ENCODE results near the gene C19orf47.

Gene C19orf47

DNA sequence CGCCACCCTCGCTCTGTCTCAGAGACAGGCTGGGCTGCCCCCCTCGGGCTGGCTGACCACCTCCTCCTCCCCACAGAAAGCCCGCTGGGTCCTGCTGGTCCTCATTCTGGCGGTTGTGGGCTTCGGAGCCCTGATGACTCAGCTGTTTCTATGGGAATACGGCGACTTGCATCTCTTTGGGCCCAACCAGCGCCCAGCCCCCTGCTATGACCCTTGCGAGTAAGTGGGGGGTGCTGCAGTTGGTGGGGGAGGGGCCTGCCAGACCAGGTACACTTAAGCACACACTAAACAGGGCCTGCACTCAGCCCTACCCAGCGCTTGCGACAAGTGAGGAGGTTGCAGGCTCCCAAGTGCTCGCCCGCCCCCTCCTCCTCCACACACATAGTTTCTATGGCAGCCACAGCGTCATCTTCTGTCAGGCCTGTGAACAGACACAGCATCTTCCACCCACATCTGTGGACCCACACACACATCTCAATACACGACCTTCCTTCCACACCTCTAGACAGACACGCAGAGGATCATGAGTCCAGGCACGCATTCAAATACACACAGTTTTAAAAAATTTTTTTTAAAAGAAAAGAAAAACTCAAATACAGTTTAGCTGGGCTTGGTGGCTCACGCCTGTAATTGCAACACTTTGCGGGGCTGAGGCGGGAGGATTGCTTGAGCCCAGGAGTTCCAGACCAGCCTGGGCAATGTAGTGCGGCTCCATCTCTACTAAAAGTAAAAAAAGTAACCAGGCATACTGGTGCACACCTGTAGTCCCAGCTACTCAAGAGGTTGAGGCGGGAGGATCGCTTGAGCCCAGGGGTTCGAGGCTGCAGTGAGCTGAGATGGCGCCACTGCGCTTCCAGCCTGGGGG is 18.7 kb upstream of the C19orf47 start:
- TF ChIP-seq, protein P1, sequence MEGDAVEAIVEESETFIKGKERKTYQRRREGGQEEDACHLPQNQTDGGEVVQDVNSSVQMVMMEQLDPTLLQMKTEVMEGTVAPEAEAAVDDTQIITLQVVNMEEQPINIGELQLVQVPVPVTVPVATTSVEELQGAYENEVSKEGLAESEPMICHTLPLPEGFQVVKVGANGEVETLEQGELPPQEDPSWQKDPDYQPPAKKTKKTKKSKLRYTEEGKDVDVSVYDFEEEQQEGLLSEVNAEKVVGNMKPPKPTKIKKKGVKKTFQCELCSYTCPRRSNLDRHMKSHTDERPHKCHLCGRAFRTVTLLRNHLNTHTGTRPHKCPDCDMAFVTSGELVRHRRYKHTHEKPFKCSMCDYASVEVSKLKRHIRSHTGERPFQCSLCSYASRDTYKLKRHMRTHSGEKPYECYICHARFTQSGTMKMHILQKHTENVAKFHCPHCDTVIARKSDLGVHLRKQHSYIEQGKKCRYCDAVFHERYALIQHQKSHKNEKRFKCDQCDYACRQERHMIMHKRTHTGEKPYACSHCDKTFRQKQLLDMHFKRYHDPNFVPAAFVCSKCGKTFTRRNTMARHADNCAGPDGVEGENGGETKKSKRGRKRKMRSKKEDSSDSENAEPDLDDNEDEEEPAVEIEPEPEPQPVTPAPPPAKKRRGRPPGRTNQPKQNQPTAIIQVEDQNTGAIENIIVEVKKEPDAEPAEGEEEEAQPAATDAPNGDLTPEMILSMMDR (IDR thresholded peaks at IDR 0.05), result no peak
- DNase-seq (ENCODE audit: low spot score), result no peak
- peak overlapping the region in 1 of 2 donors; percentile 16 for H3K27ac ChIP-seq
- H3K4me3 ChIP-seq, result no peak overlapping the region

- TF ChIP-seq, protein P1 (IDR thresholded peaks at IDR 0.05), result no peak
- no peak for DNase-seq (ENCODE audit: low spot score)
- peak overlapping the region; percentile 58 for H3K4me3 ChIP-seq
- peak overlapping the region in 1 of 2 donors; percentile 60 for H3K27ac ChIP-seq
Measured at GRCh38 chr19:40365613-40366401, 17.6 kb upstream of the C19orf47 start.

DNA sequence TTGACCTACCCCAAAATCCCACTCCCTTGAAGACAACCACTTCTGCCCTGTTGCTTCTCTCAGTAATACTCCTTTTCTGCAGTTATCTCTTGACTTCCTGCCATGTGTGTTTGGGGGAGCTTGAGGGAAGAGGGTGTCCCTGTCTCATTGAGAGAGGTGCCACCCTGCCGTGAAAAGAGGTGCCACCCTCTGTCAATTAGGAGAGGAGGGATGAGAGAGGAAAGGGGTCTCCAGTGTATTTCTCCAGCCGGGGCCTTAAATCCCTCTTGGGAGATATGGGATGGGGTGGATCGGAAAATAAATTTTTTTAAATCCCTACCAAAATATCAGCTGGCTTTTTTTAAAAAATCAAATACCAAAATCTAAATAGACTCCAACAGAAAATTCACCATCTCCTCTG is 16.8 kb upstream of the C19orf47 start:
- DNase-seq (ENCODE audit: low spot score), result no peak
- Histone ChIP-seq H3K27ac (no peak overlapping the region), H3K4me3 (no peak overlapping the region)
- TF ChIP-seq, protein P1 (IDR thresholded peaks at IDR 0.05), result no peak

- TF ChIP-seq, protein P1 (IDR thresholded peaks at IDR 0.05), result no peak
- Histone ChIP-seq H3K27ac (no peak overlapping the region), H3K4me3 (no peak overlapping the region)
- DNase-seq (ENCODE audit: low spot score), result no peak
Measured at GRCh38 chr19:40363069-40363468, 14.9 kb upstream of the C19orf47 start.

DNA sequence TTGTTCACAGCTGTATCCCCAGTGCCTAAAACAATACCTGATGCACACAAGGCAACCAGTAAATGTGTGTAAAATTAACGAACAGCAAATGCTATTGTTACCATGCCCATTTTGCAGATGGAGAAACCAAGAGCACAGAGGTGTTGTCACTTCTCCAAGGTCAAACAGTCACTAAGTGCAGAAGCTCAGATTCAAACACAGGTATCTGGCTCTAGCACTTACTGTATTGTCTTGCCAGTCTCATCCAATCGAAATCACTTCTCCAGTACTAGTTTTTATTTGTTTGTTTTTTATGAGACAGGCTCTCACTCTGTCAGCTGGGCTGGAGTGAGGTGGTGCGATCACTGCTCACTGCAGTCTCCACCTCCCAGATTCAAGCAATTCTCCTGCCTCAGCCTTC is 14.0 kb upstream of the C19orf47 start:
- H3K27ac ChIP-seq, result no peak overlapping the region
- no peak overlapping the region for H3K4me3 ChIP-seq
- no peak for DNase-seq (ENCODE audit: low spot score)
- TF ChIP-seq, protein P1 (IDR thresholded peaks at IDR 0.05), result no peak

- TF ChIP-seq, protein P1 (IDR thresholded peaks at IDR 0.05), result no peak
- no peak for DNase-seq (ENCODE audit: low spot score)
- Histone ChIP-seq H3K4me3 (no peak overlapping the region), H3K27ac (peak overlapping the region in 1 of 2 donors; percentile 45)
Measured at GRCh38 chr19:40360708-40361241, 12.6 kb upstream of the C19orf47 start.
